Ovary (tissue), 9 donors: ENCODE results near the gene CEP164. TPM values are rescaled to one million over a fixed set of nuclear protein-coding genes. Genes with fewer than 3 reads are reported as not detected.

ENCODE experiments used
- DNase-seq, 5 donors: peaks; one replicate each; pipeline ENCODE4 v3.0.0-alpha.2; 2019 to 2020
- H3K27ac ChIP-seq, 2 donors: fragments of 200-600 bp; one replicate each; pipeline versions ENCODE4 v1.5.1 to v1.8.0; 2019 to 2022
- H3K27me3 ChIP-seq: fragments of 200-600 bp; one replicate; pipeline ENCODE4 v1.8.0; 2022
- H3K36me3 ChIP-seq: fragments of 200-600 bp; sonication (generic); one replicate; pipeline ENCODE4 v1.5.1; 2019
- H3K4me1 ChIP-seq: one replicate; pipeline ENCODE4 v1.8.1; 2013; ENCODE audit warnings: mild to moderate bottlenecking, moderate library complexity; ENCODE audit not compliant: insufficient read depth
- H3K4me3 ChIP-seq: fragments of 200-600 bp; sonication (generic); one replicate; pipeline ENCODE4 v1.5.1; 2017
- H3K9me3 ChIP-seq, 2 donors: fragments of 200-600 bp in 1 of 2; sonication (generic) in 1 of 2; one replicate each; pipeline versions ENCODE4 v1.5.1 to v1.8.1; 2013 to 2019; ENCODE audit warnings: mild to moderate bottlenecking in 1 of 2, moderate library complexity in 1 of 2
- EP300 ChIP-seq: sonication (generic); formaldehyde crosslinking; IDR thresholded peaks from one replicate; pipeline ENCODE4 v1.6.1; 2017; ENCODE audit warnings: antibody characterized with exemption
- POLR2A ChIP-seq: fragments of 450-650 bp; IDR thresholded peaks from one replicate; pipeline ENCODE4 v1.6.1; 2017; ENCODE audit warnings: antibody characterized with exemption, mild to moderate bottlenecking, moderate library complexity
- WGBS, 3 donors: extraction: QIAGEN DNeasy Blood & Tissue Kit in 1 of 3; methylation state at CpG; one replicate each; pipeline versions ENCODE4 v1.1.5 to v1.1.7; 2013 to 2017; 5-methylcytosine and 5-hydroxymethylcytosine counted together
- intact Hi-C, 4 donors: fragments of 100-400 bp; cut with DNase I; formaldehyde crosslinking; loops; one replicate each; pipeline versions ENCODE4 v1.11.0 to v1.15.1; 2022 to 2023
- polyA plus RNA-seq, 2 donors: library from polyadenylated mRNA; stranded (reverse); fragments of 200-250 nt in 1 of 2; fragments of 350-450 nt in 1 of 2; fragmentation: Illumina TruSeq in 1 of 2; extraction: RNeasy Lipid Tissue Mini Kit (QIAGEN cat#74804) in 1 of 2; gene quantifications; one replicate each; pipeline ENCODE4 v1.2.3, GENCODE V29; 2013 to 2014
- total RNA-seq, 7 donors: library from RNA; depleted of rRNA in 2 of 7; stranded (reverse); fragments of >200 nt in 2 of 7; fragmentation: NEBNext Ultra II Directional in 3 of 7; extraction: Animal tissue kit (Norgen Biotek cat#: 25700) in 3 of 7; gene quantifications; one replicate each; pipeline versions ENCODE4 v1.1.0 to v1.2.4, GENCODE V29; 2016 to 2023
- TF ChIP-seq, protein P1 (sequence below), 3 donors: fragments of 450-650 bp in 2 of 3; fragments of 200-600 bp in 1 of 3; IDR thresholded peaks; one replicate each; pipeline versions ENCODE4 v1.5.1 to v1.8.0; 2016 to 2022; ENCODE audit warnings: antibody characterized with exemption in 3 of 3, mild to moderate bottlenecking in 1 of 3
- donor health status: DM: no; HTN: no; CAD: no; lungs with moderate emphysema.
- donor health status: DM: no; HTN: no; CAD: no.
- donor health status: Bipolar disorder and iron deficiency.
- donor health status: DM: yes; HTN: yes; CAD: no.
- donor health status: DM: no; HTN: no; CAD: no.
- donor health status: DM: yes; HTN: yes; CAD: no.

The CEP164 gene
- total and polyA plus RNA-seq, 9 donors: 18.6 to 50.4 (median 28.0) TPM

DNA sequence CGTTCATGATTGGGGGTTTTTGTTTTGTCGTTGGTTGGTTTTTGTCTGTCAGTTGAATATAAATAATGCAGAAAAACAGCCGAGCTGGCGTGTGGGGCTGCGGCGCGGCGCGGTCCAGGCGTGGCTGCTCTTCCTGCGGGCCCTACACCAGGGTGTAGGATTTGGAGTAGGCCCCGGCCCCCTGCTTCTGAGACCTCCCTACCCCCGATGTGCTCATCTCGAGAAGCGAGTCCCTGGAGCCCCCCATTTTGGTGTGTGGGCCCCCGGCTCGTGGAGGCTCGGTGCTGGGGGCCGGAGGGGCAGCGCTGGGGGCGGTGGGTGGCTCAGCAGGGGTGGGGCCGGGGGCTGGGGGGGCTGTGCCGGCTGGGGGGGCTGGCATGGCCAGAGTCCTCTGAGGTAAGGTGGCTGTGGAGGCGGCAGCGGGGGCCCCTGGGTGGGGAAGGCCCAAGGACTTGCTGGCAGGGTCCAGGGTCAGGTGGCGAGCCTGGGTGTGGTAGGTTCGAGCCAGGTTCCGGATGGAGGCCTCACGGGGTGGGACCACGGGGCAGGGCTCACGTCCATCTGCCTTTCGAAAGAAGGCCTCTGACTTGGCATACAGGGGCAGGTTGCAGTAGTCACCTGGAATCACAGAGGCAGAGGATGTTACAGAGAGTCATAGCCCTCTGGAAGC lies 100.7 kb downstream of the CEP164 start:
- peaks cover 6% of the 10 kb centered on the region for H3K4me1 ChIP-seq
- TF ChIP-seq, protein P1, sequence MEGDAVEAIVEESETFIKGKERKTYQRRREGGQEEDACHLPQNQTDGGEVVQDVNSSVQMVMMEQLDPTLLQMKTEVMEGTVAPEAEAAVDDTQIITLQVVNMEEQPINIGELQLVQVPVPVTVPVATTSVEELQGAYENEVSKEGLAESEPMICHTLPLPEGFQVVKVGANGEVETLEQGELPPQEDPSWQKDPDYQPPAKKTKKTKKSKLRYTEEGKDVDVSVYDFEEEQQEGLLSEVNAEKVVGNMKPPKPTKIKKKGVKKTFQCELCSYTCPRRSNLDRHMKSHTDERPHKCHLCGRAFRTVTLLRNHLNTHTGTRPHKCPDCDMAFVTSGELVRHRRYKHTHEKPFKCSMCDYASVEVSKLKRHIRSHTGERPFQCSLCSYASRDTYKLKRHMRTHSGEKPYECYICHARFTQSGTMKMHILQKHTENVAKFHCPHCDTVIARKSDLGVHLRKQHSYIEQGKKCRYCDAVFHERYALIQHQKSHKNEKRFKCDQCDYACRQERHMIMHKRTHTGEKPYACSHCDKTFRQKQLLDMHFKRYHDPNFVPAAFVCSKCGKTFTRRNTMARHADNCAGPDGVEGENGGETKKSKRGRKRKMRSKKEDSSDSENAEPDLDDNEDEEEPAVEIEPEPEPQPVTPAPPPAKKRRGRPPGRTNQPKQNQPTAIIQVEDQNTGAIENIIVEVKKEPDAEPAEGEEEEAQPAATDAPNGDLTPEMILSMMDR (IDR thresholded peaks at IDR 0.05): no peak
- no peak for TF ChIP-seq POLR2A
- TF ChIP-seq EP300: no peak
- intact Hi-C loops: loop anchor here (5.0 to 10.0 kb wide), 5 partner anchors 376 to 624 kb away; no protein-coding TSS in a partner anchor
- 82 to 88% (median 87%) methylated on average over 27 to 32 of the region's 32 CpGs for WGBS, 3 donors
- no peaks in the 10 kb centered on the region for H3K27me3 ChIP-seq
- no peaks in the 10 kb centered on the region for H3K9me3 ChIP-seq
- H3K36me3 ChIP-seq: no peaks in the 10 kb centered on the region
- DNase-seq: no peak
- H3K4me3 ChIP-seq: no peak overlapping the region
- H3K27ac ChIP-seq: no peak overlapping the region

DNA sequence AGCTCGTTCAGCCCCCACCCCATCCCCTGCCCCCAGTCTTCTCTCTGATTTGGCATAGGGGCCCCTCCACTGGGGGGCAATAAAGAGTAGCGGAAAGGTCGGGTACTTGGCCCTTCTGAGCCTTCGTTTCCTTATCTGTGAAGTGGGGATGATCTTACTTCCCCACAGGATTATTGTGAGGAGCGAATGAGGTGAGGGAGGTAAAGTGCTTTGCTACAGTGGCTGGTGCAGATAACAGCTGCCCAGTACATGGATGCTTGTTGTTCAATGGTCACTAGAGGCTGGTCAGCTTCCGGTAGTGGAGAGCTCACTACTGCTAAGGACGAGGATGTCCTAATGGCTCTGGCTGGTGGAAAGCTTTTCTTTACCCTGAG lies 101.2 kb downstream of the CEP164 start:
- no peaks in the 10 kb centered on the region for H3K9me3 ChIP-seq
- DNase-seq: no peak
- intact Hi-C loops: loop anchor here (5.0 to 10.0 kb wide), 5 partner anchors 376 to 623 kb away; no protein-coding TSS in a partner anchor
- no peak overlapping the region for H3K27ac ChIP-seq
- H3K4me3 ChIP-seq: no peak overlapping the region
- 85 to 93% (median 86%) methylated on average over 7 of the region's 7 CpGs for WGBS, 3 donors
- H3K27me3 ChIP-seq: no peaks in the 10 kb centered on the region
- TF ChIP-seq, protein P1 (IDR thresholded peaks at IDR 0.05): no peak
- TF ChIP-seq EP300 (no peak), POLR2A (no peak)
- H3K4me1 ChIP-seq: peaks cover 6% of the 10 kb centered on the region
- H3K36me3 ChIP-seq: no peaks in the 10 kb centered on the region

DNA sequence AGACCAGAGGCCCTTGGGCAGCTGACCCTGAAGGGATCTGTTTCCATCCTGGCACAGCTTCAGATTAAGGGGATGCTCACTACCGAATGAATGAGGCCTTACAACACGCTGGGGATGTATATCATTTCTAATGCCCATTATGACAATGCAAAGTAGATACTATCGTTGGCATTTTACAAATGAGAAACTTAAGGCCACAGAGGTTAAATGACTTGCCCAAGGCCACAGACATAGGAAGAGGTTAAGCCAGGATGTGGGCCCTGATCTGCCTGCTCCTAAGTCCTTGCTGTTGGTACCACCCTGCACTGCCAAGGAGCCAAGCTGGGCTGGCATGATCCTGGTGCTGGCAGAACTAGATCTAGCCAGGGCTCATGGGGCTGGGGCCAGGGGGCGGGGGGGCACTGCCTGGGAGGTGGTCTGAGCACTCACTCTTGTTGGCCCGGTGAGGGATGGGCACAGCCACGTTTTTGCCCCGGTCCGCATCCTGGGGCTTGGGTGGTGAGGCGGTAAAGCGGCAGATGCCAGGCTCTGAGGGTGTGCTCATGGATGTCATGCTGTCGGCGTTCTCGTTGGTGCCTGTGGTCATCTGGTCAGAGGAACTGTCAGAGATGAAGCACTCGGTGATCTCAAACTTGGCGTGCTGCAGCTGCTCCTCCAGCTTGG lies 102.8 kb downstream of the CEP164 start:
- H3K4me1 ChIP-seq: peaks cover 6% of the 10 kb centered on the region
- no peak overlapping the region for H3K27ac ChIP-seq
- H3K36me3 ChIP-seq: no peaks in the 10 kb centered on the region
- WGBS, 3 donors: 85 to 89% (median 86%) methylated on average over 15 of the region's 15 CpGs
- TF ChIP-seq POLR2A (no peak), EP300 (no peak)
- TF ChIP-seq, protein P1 (IDR thresholded peaks at IDR 0.05): no peak
- H3K9me3 ChIP-seq: no peaks in the 10 kb centered on the region
- H3K4me3 ChIP-seq: no peak overlapping the region
- no peaks in the 10 kb centered on the region for H3K27me3 ChIP-seq
- no peak for DNase-seq
- intact Hi-C loops: loop anchor here in 2 of 4 donors (10.0 kb wide), 3 partner anchors 514 to 624 kb away; no protein-coding TSS in a partner anchor

DNA sequence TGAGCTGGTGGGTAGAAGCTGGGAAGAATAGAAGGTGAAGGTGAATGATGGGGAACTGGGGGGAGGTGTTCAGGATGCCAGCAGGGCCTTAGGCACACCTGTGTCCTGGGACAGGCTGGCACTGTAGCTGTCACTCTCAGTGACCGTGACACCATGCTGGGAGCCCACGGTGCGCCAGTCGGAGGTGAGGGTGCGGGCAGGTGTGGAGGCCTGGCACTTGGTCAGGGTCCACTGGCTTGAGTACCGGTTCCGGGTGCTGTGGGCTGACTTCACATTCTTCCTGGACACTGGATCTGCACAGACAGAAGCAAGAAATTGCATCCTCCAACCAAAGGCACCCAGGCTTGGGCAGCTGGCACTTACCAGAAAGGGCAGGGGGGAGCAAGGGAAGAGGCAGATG lies 103.8 kb downstream of the CEP164 start:
- 94 to 96% (median 95%) methylated on average over 7 of the region's 7 CpGs for WGBS, 3 donors
- intact Hi-C loops: loop anchor here in 2 of 4 donors (10.0 kb wide), 3 partner anchors 513 to 623 kb away; no protein-coding TSS in a partner anchor
- no peak overlapping the region for H3K27ac ChIP-seq
- no peak for TF ChIP-seq POLR2A
- TF ChIP-seq, protein P1 (IDR thresholded peaks at IDR 0.05): no peak
- no peak for TF ChIP-seq EP300
- H3K4me3 ChIP-seq: no peak overlapping the region
- DNase-seq: no peak
- no peaks in the 10 kb centered on the region for H3K9me3 ChIP-seq
- H3K4me1 ChIP-seq: peaks cover under 1% of the 10 kb centered on the region
- no peaks in the 10 kb centered on the region for H3K27me3 ChIP-seq
- no peaks in the 10 kb centered on the region for H3K36me3 ChIP-seq
